ENCODE results near the gene CKLF.
A peak's percentile ranks its signal among the peaks of the same experiment; 100 is the strongest.

The CKLF gene

DNA sequence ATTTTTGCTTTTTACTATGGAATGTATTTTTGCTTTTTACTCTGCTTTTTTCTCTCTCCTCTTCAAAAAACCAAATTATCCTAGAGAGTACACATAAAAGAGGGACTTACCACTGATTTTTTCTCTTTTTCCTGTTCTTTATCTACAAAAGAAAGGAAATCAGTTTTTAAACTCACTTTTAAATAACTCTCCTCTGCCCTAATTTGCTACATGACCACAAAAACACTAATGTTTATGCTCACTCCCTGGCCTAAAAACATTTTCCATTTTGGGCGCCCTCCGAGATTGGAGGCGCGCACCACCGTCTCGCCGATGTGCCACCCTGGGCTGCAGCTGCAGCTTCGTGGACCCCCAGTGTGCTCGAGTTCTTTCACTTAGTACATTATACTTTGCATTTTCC lies 3.5 kb upstream of the CKLF start:
- Histone ChIP-seq H3K27ac (ENCODE audit: low read depth, low read length) (no peak overlapping the region), H3K9me3 (ENCODE audit: insufficient read depth, low read depth, low read length) (no peaks in the 10 kb centered on the region), H3K4me1 (ENCODE audit: insufficient read depth, low read length) (peaks cover 5% of the 10 kb centered on the region; the same call in 1 of the 2 replicates), H3K27me3 (ENCODE audit: insufficient read depth, low read length) (peaks cover 8% of the 10 kb centered on the region), H3K4me3 (ENCODE audit: low read length) (peak overlapping the region; percentile 69), H3K36me3 (ENCODE audit: insufficient read depth, low read length) (no peaks in the 10 kb centered on the region), H3K9ac (ENCODE audit: low read depth, low read length) (peak overlapping the region; percentile 90)
- 92% methylated on average over 9 of the region's 9 CpGs for WGBS

DNA sequence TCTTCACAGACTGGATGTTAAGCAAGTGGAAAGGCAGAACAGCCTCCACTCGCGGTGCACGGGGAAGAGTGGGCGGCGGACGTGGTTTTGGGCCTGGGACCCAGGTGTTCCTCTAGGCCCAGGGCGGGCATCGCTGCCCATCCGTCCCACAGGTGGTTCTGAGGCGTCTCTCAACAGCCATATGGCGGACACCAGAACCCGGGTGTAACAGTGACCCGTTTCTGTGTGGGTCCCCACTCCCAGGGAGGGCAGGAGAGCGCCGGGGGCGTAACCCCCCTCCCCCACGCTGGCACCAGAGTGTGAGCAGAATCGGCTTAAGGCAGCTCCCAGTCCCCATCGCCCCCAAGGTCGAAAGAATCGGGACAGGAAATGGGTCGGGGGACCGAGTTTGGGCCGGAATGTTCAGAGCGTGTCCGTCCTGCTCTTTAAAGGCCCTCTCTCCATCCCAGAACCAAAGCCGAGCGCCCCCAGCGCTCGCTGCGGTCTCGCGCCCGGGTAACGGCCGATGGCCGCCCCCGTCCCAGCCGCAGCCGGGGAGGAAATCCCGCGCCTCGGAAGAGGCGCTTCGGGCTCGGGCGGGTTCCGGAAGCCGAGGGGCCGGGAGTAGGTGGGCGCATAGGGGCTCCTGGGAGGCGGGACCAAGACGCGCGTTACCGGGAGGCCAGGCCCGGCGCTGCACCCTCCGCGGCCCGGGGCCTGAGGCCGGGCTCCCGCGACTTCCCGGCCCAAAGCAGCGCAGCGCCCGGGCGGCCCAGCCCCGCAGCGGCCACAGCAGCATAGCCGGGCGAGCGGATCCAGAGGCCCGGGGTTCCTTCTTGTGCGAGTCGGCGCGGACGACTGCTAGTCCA lies 2.9 kb upstream of the CKLF start, which contains the start of gene TK2:
TK2 (minus strand) TSS at position 839 of the 848 bp plus-strand sequence; CDS start at position 778, 61 bp downstream.
- WGBS: 12% methylated on average over 80 of the region's 80 CpGs

DNA sequence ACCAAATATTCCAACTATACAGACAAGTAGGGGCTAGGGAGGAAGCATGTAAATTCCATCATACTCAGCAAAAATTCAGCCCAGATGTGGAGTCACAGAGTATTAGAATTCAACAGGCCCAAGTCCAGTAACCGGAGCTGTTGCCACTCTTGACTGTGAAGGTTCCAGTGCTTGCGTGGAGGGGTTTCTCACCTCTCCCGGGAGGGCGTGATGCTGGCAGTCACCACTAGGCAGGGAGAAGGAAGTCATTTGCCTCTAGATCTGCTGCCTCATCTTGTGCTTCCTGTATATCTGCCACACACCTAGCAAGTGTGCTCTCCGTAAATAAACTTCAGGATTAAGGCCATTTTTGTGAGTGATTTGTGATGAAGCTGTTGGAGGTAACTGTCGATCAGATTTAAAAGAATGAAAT lies 1.0 kb upstream of the CKLF start:
- Histone ChIP-seq H3K27ac (ENCODE audit: low read depth, low read length) (no peak overlapping the region), H3K4me1 (ENCODE audit: insufficient read depth, low read length) (peaks cover 5% of the 10 kb centered on the region; the same call in 1 of the 2 replicates), H3K27me3 (ENCODE audit: insufficient read depth, low read length) (peaks cover 8% of the 10 kb centered on the region), H3K36me3 (ENCODE audit: insufficient read depth, low read length) (no peaks in the 10 kb centered on the region), H3K9ac (ENCODE audit: low read depth, low read length) (no peak overlapping the region), H3K4me3 (ENCODE audit: low read length) (no peak overlapping the region), H3K9me3 (ENCODE audit: insufficient read depth, low read depth, low read length) (no peaks in the 10 kb centered on the region)
- 88% methylated on average over 6 of the region's 6 CpGs for WGBS

More for the DNA sequence above, 2.9 kb upstream of the CKLF start, which contains the start of gene TK2:
- Histone ChIP-seq H3K27me3 (ENCODE audit: insufficient read depth, low read length) (peaks cover 8% of the 10 kb centered on the region), H3K27ac (ENCODE audit: low read depth, low read length) (peak within 1 kb of the TSS; percentile 74), H3K36me3 (ENCODE audit: insufficient read depth, low read length) (no peaks in the 10 kb centered on the region), H3K9ac (ENCODE audit: low read depth, low read length) (peak within 1 kb of the TSS; percentile 90), H3K4me1 (ENCODE audit: insufficient read depth, low read length) (peaks cover 5% of the 10 kb centered on the region; the same call in 1 of the 2 replicates), H3K4me3 (ENCODE audit: low read length) (peak within 1 kb of the TSS; percentile 69), H3K9me3 (ENCODE audit: insufficient read depth, low read depth, low read length) (no peaks in the 10 kb centered on the region)

DNA sequence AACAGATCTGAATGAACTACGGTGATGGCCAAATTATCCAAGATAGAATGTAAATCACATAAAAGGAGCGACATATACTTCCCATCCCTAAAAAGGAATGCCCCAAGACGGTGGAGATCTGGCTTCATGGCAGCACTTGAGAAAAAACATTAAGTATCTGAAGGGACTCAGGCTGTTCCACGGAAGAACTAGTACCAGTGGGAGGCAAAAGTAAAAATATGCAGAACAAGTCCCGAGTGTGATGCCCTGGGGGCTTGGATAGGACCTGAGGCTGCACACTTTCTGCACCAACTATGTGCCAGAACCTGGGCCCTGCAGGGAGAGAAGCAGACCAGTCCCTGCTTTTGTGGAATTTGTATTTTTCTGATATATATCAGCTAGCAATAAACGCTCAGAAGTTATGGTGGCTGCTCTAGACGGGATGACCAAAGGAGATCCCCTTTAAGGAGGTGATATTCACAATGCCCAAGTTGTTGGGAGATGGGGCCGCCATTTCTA lies 539 bp upstream of the CKLF start:
- Histone ChIP-seq H3K27me3 (ENCODE audit: insufficient read depth, low read length) (peaks cover 8% of the 10 kb centered on the region), H3K4me1 (ENCODE audit: insufficient read depth, low read length) (peaks cover 5% of the 10 kb centered on the region; the same call in 1 of the 2 replicates), H3K9me3 (ENCODE audit: insufficient read depth, low read depth, low read length) (no peaks in the 10 kb centered on the region), H3K9ac (ENCODE audit: low read depth, low read length) (peak overlapping the region; percentile 65), H3K27ac (ENCODE audit: low read depth, low read length) (peak overlapping the region; percentile 51; the same call in 1 of the 2 replicates), H3K36me3 (ENCODE audit: insufficient read depth, low read length) (no peaks in the 10 kb centered on the region), H3K4me3 (ENCODE audit: low read length) (peak overlapping the region; percentile 61)
- WGBS: 72% methylated on average over 8 of the region's 8 CpGs

DNA sequence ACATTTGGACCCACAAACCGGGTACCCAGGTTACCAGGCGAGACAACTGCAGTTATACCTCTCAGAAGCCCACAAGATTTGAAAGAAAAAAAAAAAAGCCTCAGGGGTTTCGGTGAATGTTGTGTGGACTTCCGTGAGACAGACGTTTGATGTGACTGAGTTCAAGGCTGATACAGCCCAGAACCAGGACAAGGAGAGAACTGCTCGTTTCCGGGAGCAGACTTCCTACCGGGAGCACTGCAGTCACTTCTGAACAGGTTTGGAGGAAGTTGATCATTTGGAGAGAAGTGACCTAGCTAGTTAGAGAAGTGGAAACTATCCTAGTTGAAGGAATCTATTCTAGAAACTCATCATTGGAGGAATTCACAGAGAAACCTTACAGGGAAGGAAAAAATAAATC lies 847 bp downstream of the CKLF start:
- Histone ChIP-seq H3K27me3 (ENCODE audit: insufficient read depth, low read length) (peaks cover 8% of the 10 kb centered on the region), H3K4me3 (ENCODE audit: low read length) (peak overlapping the region; percentile 61; the same call in 1 of the 2 replicates), H3K4me1 (ENCODE audit: insufficient read depth, low read length) (peaks cover 5% of the 10 kb centered on the region; the same call in 1 of the 2 replicates), H3K27ac (ENCODE audit: low read depth, low read length) (no peak overlapping the region), H3K9me3 (ENCODE audit: insufficient read depth, low read depth, low read length) (no peaks in the 10 kb centered on the region), H3K36me3 (ENCODE audit: insufficient read depth, low read length) (no peaks in the 10 kb centered on the region), H3K9ac (ENCODE audit: low read depth, low read length) (no peak overlapping the region)
- 87% methylated on average over 8 of the region's 8 CpGs for WGBS

DNA sequence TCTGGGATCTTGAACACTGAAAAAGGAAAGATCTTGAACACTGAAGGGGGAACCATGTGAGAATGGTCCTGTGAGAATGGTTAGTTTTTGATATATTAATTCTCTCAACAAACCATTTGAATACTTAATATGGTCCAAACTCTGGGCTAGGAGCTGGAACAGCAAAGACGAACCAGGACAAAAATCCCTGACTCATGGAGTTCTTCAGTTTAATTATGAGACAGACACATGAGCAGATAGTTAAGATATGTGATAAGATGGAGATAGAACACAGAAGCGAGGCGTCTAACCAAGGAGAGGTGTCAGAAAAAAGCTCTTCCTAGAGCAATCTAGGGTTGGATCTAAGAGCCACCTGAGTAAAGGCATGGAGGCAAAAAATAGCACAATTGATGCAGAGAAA lies 1.6 kb downstream of the CKLF start:
- Histone ChIP-seq H3K9ac (ENCODE audit: low read depth, low read length) (no peak overlapping the region), H3K27ac (ENCODE audit: low read depth, low read length) (no peak overlapping the region), H3K9me3 (ENCODE audit: insufficient read depth, low read depth, low read length) (no peaks in the 10 kb centered on the region), H3K36me3 (ENCODE audit: insufficient read depth, low read length) (no peaks in the 10 kb centered on the region), H3K4me1 (ENCODE audit: insufficient read depth, low read length) (peaks cover 3% of the 10 kb centered on the region; the same call in 1 of the 2 replicates), H3K27me3 (ENCODE audit: insufficient read depth, low read length) (peaks cover 8% of the 10 kb centered on the region), H3K4me3 (ENCODE audit: low read length) (no peak overlapping the region)
- WGBS: 93% methylated on average over 3 of the region's 3 CpGs

DNA sequence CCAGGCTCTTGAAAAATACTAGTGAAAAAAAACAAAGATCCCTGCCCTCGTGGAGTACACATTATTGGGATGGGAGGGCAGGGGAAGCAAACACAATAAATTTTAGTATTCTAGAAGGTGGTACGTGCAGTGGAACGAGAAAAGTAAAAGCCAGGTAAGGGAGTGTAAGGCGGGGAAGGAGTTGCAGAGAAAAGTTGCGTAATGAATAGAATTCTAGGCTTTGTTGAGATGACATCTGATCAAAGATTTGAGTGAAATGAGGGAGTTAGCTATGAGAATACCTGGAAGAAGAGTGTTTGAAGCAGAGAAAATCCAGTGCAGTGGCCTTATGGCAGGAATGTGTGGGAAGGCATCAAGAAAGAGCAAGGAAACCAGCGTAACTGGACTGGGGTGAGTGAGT lies 2.1 kb downstream of the CKLF start:
- Histone ChIP-seq H3K27ac (ENCODE audit: low read depth, low read length) (no peak overlapping the region), H3K4me1 (ENCODE audit: insufficient read depth, low read length) (no peaks in the 10 kb centered on the region), H3K9ac (ENCODE audit: low read depth, low read length) (no peak overlapping the region), H3K36me3 (ENCODE audit: insufficient read depth, low read length) (no peaks in the 10 kb centered on the region), H3K27me3 (ENCODE audit: insufficient read depth, low read length) (peaks cover 8% of the 10 kb centered on the region), H3K4me3 (ENCODE audit: low read length) (no peak overlapping the region), H3K9me3 (ENCODE audit: insufficient read depth, low read depth, low read length) (no peaks in the 10 kb centered on the region)
- WGBS: 95% methylated on average over 6 of the region's 6 CpGs

DNA sequence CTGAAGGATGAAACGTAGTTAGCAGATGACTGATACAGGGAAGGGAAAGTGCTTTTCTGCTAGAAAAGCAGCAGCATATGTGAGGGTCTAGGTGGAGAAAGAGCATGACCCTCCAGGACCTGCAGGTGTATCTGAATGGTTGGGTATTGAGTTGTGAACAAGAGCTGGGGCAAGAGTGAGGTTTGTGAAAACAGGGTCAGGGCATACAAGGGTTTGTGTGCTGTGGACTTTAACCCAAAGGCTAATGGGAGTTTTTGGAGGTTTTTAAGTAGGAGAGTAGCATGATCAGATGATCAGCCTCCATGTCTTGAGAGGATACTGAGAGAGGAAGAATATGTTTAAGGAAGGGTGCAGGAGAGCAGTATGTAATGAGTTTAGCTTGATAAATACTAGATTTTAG lies 7.7 kb downstream of the CKLF start:
- Histone ChIP-seq H3K36me3 (ENCODE audit: insufficient read depth, low read length) (peaks cover 6% of the 10 kb centered on the region; the same call in 1 of the 2 replicates), H3K9me3 (ENCODE audit: insufficient read depth, low read depth, low read length) (no peaks in the 10 kb centered on the region), H3K27ac (ENCODE audit: low read depth, low read length) (no peak overlapping the region), H3K4me1 (ENCODE audit: insufficient read depth, low read length) (no peaks in the 10 kb centered on the region), H3K27me3 (ENCODE audit: insufficient read depth, low read length) (no peaks in the 10 kb centered on the region), H3K4me3 (ENCODE audit: low read length) (no peak overlapping the region), H3K9ac (ENCODE audit: low read depth, low read length) (no peak overlapping the region)
- 94% methylated on average over 1 of the region's 1 CpG for WGBS

DNA sequence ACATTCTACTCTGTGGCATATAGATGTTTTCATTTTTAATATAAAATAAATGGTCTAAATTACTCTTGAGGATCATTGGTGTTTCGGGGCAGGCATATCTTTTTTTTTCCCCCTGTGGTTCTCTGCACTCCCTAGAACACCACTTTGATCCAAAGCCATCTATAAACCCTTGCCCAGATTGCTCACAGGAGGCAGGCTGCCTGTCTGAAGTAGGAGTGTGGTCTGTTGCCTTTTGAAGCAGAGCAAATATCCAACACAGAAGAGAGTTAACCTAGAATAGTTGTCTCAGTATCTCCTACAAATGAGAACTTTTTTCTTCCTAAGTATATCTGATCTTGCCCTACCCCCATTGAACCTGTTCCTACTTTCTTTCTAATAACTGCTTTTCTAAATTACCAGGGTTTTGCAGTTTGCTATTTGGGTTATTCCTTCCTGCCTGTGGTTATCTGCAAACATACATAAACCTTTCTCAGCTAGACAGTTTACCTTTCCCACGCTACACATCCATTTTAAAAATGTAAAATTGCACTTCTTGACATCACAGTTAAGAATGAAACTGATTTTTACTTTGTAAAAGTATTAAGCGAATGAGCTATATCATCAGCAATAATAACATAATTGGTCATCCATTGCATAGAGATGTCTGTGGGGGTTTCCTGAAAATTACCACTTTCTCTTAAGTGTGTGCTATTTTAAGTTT lies 9.2 kb downstream of the CKLF start:
- no peaks in the 10 kb centered on the region for H3K9me3 ChIP-seq (ENCODE audit: insufficient read depth, low read depth, low read length)
- no peak overlapping the region for H3K4me3 ChIP-seq (ENCODE audit: low read length)
- no peaks in the 10 kb centered on the region for H3K27me3 ChIP-seq (ENCODE audit: insufficient read depth, low read length)
- H3K36me3 ChIP-seq (ENCODE audit: insufficient read depth, low read length): peaks cover 6% of the 10 kb centered on the region; the same call in 1 of the 2 replicates
- H3K9ac ChIP-seq (ENCODE audit: low read depth, low read length): no peak overlapping the region
- WGBS: 92% methylated on average over 2 of the region's 3 CpGs
- no peaks in the 10 kb centered on the region for H3K4me1 ChIP-seq (ENCODE audit: insufficient read depth, low read length)
- no peak overlapping the region for H3K27ac ChIP-seq (ENCODE audit: low read depth, low read length)

DNA sequence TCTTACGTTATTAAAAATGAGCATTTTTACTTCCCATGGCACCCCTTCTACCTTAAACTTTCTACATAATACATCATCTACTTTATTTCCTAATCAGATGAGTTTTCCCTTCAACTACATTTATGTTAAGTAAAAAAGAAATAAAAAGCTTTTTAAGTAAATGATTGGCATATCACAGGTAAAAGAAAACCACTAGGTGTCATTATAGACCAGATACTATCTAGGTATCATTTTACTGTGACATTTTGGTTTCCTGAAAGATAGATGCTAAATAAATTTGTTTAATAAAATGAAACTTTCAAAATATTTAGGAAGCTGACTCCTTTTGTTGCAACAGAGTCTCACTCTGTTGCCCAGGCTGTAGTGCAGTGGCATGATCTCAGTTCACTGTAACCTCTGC lies 10.0 kb downstream of the CKLF start:
- H3K4me3 ChIP-seq (ENCODE audit: low read length): no peak overlapping the region
- H3K27ac ChIP-seq (ENCODE audit: low read depth, low read length): no peak overlapping the region
- H3K9me3 ChIP-seq (ENCODE audit: insufficient read depth, low read depth, low read length): no peaks in the 10 kb centered on the region
- H3K27me3 ChIP-seq (ENCODE audit: insufficient read depth, low read length): no peaks in the 10 kb centered on the region
- H3K36me3 ChIP-seq (ENCODE audit: insufficient read depth, low read length): peaks cover 6% of the 10 kb centered on the region; the same call in 1 of the 2 replicates
- 88% methylated on average over 1 of the region's 1 CpG for WGBS
- H3K9ac ChIP-seq (ENCODE audit: low read depth, low read length): no peak overlapping the region
- no peaks in the 10 kb centered on the region for H3K4me1 ChIP-seq (ENCODE audit: insufficient read depth, low read length)

DNA sequence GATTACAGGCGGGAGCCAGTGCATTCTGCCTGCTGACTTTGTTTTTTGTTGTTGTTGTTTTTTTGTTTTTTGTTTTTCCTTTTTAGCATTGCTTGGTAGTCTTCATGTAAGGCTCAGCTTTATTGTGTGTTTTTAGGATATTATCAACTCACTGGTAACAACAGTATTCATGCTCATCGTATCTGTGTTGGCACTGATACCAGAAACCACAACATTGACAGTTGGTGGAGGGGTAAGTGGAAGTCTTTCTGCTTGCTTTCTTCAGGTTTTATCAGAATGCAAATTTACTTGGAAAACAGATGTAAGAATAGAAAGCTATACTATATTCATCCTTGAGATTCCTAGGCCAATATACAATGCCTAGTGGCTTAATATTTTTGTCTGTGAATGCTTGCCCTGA lies 10.6 kb downstream of the CKLF start:
- H3K4me3 ChIP-seq (ENCODE audit: low read length): no peak overlapping the region
- no peaks in the 10 kb centered on the region for H3K27me3 ChIP-seq (ENCODE audit: insufficient read depth, low read length)
- no peaks in the 10 kb centered on the region for H3K9me3 ChIP-seq (ENCODE audit: insufficient read depth, low read depth, low read length)
- H3K9ac ChIP-seq (ENCODE audit: low read depth, low read length): no peak overlapping the region
- H3K27ac ChIP-seq (ENCODE audit: low read depth, low read length): no peak overlapping the region
- H3K4me1 ChIP-seq (ENCODE audit: insufficient read depth, low read length): no peaks in the 10 kb centered on the region
- WGBS: 95% methylated on average over 2 of the region's 2 CpGs
- peaks cover 6% of the 10 kb centered on the region; the same call in 1 of the 2 replicates for H3K36me3 ChIP-seq (ENCODE audit: insufficient read depth, low read length)

All from HUES64 (cell line).